Measurements from ENCODE around the gene PPIP5K1.
"Not testable (repeated sequence)": the region's sequence is repeated elsewhere in the genome, so short reads cannot be mapped to it uniquely, and the experiment has no call there.

The PPIP5K1 gene

DNA sequence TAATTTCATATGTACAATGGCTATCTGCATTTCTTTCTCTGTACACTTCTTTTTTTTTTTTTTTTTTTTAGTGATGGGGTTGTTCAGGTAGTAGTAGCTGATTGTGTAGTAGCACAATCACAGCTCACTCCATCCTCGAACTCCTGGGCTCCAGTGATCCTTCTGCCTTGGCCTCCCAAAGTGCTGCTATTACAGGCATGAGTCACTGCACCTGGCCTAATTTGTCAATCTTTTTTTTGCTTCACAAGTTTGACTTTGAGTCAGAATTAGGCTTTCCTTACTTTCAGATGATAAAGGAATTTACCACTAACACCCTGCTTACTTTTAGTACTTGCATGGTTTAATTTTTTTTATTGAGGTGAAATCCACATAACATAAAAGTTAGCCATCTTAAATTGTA is 44.6 kb downstream of the PPIP5K1 start:
- DNase-seq (ENCODE audit: low read depth) = no peak

DNA sequence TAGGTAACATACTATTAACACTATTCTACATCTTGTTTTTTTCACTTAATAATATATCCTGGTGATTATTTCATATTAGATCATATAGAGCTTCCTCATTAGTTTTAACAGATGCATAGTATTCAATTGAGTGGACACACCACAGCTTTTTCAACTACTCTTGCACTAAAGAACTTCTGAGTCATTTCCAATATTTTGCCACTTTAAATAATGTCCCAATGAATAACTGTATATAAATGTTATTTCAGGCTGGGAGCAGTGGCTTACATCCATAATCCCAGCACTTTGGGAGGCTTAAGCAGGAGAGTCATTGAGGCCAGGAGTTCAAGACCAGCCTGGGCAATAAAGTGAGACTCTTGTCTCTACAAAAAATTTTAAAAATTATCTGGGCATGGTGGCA is 45.7 kb downstream of the PPIP5K1 start:
- no peak for DNase-seq (ENCODE audit: low read depth)

DNA sequence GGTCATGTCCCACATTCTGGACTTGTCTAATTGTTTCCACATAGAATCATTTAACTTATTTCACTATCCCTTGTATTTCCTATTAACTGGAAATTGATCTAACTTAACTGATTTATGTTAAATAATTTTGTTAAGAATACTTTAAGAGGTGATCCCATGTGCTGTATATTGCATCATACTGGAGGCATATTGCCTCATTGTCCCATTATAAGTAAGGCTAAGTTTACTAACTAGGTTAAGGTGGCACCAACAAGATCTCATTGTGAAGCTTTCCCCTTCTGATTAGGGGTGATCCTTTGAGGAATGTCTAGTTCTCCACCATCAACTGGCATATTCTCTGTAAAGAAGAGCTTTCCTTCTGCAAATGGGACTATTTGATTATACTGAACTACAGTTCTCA is 48.2 kb downstream of the PPIP5K1 start:
- peak; percentile 38 for DNase-seq (ENCODE audit: low read depth)

DNA sequence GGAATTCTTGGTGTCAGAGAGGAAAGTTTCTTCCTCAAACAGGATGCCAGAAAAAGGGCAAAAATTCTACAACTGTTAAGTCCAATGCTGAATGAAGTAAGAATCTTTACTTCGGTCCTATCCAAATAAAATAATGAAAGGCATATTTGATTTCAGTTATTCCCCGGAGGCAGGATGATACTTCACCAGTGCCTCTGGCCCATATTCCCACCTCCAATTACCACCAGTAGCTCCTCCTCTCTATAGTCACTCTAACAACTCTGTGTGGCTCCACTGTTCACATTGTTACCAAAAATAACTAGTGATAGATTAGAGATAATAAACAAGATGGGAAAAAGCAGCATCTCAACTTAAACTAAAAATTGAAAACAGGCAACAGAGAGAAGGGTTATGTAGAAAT is 51.9 kb downstream of the PPIP5K1 start:
- no peak for DNase-seq (ENCODE audit: low read depth)

DNA sequence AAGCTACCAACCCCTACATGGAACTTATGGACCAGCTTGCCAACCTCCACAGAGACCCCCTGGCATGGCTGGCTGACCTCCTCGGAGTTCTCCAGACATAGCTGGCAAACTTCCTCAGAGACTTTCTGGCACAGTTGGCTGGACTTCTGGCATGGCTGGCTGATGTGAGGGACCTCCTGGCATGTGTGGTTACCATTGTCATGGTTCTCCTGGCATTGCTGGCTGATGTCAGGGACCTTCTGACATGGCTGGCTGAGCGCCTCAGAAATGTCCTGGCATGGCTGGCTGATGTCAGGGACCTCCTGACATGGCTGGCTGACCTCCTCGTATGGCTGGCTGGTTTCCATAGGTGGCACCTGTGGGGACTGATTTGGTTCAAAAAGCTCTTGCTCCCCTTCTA is 55.1 kb downstream of the PPIP5K1 start:
- DNase-seq (ENCODE audit: low read depth) = no peak

DNA sequence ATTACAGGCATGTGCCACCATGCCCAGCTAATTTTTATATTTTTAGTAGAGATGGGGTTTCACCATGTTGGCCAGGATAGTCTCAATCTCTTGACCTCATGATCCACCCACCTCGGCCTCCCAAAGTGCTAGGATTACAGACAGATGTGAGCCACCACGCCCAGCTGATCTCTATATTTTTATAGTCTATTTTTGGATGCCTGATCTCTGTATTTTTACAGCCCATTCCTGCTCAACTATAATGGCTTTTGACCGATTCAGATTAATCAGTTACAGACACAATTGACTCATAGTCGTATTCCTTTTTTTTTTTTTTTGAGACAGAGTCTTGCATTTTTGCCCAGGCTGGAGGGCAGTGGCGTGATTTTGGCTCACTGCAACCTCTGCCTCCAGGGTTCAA is 57.2 kb downstream of the PPIP5K1 start:
- not testable (repeated sequence) for DNase-seq (ENCODE audit: low read depth)

DNA sequence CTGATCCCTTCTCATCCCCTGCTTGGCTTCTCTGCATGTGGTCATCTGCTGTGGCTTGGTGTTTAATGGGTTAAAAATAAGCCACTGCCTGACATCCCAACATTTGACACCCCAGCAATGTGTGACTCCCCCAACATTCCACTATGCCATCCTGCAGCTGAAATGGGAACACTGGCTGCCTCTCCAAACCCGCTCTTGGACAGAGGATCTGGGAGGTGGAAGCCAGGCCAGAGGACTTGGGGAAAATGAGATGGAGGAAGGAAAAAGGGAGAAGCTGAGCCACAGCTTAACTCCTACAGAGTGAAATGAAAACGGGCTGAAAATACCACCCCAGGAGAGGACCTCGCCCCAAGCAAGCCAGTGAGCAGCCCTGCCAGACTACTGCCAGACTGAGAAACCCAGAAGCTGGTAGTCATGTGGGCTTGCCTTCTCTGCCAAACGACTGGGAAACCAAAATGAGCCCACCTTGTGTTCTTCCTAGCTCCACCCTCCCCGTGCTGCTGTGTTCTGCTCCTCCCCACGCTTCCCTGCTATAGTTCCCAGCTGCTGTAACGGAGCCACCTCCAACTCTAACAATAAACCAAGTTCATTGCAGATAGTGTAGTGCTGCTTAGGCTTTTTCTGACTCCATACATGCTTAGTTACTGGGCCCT is 58.9 kb downstream of the PPIP5K1 start:
- no peak for DNase-seq (ENCODE audit: low read depth)

DNA sequence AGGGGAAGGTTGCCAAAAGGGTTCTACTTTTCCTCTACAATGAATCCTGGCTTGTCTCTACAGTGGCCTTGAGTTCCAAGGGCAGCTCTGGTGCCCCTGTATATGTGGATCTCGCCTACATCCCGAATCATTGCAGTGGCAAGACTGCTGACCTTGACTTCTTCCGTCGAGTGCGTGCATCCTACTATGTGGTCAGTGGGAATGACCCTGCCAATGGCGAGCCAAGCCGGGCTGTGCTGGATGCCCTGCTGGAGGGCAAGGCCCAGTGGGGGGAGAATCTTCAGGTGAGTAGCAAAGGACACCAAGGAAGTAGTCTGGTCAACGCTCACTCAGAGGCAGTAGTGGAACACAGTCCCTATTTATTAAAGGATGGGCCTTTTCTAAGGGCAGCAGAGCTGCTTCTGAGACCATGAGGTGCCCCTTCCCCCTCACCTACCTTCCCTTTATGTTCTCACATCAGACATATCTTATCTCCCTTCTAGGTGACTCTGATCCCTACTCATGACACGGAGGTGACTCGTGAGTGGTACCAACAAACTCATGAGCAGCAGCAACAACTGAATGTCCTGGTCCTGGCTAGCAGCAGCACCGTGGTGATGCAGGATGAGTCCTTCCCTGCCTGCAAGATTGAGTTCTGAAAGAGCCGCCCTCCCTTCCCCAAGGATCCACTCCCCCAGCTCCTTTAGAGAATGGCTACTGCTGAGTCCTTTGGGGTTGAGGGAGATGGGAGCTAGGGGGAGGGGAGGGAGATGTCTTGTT is 60.2 kb downstream of the PPIP5K1 start:
- DNase-seq (ENCODE audit: low read depth) = no peak

DNA sequence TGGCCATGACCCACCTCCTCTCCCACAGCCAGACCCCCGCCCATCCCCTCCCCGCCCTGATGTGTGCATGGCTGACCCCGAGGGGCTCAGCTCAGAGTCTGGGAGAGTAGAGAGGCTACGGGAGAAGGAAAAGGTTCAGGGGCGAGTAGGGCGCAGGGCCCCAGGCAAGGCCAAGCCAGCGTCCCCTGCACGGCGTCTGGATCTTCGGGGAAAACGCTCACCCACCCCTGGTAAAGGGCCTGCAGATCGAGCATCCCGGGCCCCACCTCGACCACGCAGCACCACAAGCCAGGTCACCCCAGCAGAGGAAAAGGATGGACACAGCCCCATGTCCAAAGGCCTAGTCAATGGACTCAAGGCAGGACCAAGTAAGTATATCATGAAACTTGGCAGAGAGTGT is 60.9 kb downstream of the PPIP5K1 start:
- no peak for DNase-seq (ENCODE audit: low read depth)

DNA sequence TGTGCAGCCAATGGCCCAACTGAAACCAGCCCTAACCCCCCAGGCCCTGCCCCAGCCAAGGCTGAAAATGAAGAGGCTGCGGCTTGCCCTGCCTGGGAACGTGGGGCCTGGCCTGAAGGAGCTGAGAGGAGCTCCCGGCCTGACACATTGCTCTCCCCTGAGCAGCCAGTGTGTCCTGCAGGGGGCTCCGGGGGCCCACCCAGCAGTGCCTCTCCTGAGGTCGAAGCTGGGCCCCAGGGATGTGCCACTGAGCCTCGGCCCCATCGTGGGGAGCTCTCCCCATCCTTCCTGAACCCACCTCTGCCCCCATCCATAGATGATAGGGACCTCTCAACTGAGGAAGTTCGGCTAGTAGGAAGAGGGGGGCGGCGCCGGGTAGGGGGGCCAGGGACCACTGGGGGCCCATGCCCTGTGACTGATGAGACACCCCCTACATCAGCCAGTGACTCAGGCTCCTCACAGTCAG is 61.4 kb downstream of the PPIP5K1 start:
- DNase-seq (ENCODE audit: low read depth) = no peak

DNA sequence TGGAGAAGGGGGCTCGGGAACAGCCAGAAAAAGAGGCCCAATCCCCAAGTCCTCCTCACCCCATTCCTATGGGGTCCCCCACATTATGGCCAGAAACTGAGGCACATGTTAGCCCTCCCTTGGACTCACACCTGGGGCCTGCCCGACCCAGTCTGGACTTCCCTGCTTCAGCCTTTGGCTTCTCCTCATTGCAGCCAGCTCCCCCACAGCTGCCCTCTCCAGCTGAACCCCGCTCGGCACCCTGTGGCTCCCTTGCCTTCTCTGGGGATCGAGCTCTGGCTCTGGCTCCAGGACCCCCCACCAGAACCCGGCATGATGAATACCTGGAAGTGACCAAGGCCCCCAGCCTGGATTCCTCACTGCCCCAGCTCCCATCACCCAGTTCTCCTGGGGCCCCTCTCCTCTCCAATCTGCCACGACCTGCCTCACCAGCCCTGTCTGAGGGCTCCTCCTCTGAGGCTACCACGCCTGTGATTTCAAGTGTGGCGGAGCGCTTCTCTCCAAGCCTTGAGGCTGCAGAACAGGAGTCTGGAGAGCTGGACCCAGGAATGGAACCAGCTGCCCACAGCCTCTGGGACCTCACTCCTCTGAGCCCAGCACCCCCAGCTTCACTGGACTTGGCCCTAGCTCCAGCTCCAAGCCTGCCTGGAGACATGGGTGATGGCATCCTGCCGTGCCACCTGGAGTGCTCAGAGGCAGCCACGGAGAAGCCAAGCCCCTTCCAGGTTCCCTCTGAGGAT is 62.0 kb downstream of the PPIP5K1 start:
- no peak for DNase-seq (ENCODE audit: low read depth)

DNA sequence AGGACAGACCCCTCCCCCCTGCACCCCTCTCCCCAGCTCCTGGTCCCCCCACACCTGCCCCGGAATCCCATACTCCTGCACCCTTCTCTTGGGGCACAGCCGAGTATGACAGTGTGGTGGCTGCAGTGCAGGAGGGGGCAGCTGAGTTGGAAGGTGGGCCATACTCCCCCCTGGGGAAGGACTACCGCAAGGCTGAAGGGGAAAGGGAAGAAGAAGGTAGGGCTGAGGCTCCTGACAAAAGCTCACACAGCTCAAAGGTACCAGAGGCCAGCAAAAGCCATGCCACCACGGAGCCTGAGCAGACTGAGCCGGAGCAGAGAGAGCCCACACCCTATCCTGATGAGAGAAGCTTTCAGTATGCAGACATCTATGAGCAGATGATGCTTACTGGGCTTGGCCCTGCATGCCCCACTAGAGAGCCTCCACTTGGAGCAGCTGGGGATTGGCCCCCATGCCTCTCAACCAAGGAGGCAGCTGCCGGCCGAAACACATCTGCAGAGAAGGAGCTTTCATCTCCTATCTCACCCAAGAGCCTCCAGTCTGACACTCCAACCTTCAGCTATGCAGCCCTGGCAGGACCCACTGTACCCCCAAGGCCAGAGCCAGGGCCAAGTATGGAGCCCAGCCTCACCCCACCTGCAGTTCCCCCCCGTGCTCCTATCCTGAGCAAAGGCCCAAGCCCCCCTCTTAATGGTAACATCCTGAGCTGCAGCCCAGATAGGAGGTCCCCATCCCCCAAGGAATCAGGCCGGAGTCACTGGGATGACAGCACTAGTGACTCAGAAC is 62.8 kb downstream of the PPIP5K1 start:
- no peak for DNase-seq (ENCODE audit: low read depth)

DNA sequence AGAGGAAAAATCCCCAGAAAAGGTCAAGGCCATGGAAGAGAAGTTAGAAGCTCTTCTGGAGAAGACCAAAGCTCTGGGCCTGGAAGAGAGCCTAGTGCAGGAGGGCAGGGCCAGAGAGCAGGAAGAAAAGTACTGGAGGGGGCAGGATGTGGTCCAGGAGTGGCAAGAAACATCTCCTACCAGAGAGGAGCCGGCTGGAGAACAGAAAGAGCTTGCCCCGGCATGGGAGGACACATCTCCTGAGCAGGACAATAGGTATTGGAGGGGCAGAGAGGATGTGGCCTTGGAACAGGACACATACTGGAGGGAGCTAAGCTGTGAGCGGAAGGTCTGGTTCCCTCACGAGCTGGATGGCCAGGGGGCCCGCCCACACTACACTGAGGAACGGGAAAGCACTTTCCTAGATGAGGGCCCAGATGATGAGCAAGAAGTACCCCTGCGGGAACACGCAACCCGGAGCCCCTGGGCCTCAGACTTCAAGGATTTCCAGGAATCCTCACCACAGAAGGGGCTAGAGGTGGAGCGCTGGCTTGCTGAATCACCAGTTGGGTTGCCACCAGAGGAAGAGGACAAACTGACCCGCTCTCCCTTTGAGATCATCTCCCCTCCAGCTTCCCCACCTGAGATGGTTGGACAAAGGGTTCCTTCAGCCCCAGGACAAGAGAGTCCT is 63.6 kb downstream of the PPIP5K1 start:
- no peak for DNase-seq (ENCODE audit: low read depth)

DNA sequence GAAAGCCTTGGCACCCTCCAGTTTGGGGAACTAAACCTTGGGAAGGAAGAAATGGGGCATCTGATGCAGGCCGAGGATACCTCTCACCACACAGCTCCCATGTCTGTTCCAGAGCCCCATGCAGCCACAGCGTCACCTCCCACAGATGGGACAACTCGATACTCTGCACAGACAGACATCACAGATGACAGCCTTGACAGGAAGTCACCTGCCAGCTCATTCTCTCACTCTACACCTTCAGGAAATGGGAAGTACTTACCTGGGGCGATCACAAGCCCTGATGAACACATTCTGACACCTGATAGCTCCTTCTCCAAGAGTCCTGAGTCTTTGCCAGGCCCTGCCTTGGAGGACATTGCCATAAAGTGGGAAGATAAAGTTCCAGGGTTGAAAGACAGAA is 64.9 kb downstream of the PPIP5K1 start:
- no peak for DNase-seq (ENCODE audit: low read depth)

DNA sequence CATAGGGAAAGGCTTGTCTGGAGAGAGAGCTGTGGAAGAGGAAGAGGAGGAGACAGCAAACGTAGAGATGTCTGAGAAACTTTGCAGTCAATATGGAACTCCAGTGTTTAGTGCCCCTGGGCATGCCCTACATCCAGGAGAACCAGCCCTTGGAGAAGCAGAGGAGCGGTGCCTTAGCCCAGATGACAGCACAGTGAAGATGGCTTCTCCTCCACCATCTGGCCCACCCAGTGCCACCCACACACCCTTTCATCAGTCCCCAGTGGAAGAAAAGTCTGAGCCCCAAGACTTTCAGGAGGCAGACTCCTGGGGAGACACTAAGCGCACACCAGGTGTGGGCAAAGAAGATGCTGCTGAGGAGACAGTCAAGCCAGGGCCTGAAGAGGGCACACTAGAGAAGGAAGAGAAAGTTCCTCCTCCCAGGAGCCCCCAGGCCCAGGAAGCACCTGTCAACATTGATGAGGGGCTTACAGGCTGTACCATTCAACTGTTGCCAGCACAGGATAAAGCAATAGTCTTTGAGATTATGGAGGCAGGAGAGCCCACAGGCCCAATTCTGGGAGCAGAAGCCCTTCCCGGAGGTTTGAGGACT is 65.7 kb downstream of the PPIP5K1 start:
- DNase-seq (ENCODE audit: low read depth) = no peak

DNA sequence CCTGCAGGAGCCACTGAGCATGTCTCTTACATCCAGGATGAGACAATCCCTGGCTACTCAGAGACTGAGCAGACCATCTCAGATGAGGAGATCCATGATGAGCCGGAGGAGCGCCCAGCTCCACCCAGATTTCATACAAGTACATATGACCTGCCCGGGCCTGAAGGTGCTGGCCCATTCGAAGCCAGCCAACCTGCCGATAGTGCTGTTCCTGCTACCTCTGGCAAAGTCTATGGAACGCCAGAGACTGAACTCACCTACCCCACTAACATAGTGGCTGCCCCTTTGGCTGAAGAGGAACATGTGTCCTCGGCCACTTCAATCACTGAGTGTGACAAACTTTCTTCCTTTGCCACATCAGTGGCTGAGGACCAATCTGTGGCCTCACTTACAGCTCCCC is 66.4 kb downstream of the PPIP5K1 start:
- DNase-seq (ENCODE audit: low read depth) = no peak

DNA sequence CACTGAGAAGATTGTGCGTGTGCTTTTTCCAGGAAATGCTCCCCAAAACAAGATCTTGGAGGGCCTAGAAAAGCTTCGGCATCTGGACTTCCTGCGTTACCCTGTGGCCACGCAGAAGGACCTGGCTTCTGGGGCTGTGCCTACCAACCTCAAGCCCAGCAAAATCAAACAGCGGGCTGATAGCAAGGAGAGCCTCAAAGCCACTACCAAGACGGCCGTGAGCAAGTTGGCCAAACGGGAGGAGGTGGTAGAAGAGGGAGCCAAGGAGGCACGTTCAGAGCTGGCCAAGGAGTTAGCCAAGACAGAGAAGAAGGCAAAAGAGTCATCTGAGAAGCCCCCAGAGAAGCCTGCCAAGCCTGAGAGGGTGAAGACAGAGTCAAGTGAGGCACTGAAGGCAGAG is 67.8 kb downstream of the PPIP5K1 start:
- DNase-seq (ENCODE audit: low read depth) = no peak

DNA sequence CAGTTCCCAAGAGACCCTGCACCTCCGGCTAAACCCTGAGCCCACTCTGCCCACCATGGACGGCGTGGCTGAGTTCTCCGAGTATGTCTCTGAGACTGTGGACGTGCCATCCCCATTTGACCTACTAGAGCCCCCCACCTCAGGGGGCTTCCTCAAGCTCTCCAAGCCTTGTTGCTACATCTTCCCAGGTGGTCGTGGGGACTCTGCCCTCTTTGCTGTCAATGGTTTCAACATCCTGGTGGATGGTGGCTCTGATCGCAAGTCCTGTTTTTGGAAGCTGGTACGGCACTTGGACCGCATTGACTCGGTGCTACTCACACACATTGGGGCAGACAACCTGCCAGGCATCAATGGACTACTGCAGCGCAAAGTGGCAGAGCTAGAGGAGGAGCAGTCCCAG is 68.6 kb downstream of the PPIP5K1 start:
- no peak for DNase-seq (ENCODE audit: low read depth)

DNA sequence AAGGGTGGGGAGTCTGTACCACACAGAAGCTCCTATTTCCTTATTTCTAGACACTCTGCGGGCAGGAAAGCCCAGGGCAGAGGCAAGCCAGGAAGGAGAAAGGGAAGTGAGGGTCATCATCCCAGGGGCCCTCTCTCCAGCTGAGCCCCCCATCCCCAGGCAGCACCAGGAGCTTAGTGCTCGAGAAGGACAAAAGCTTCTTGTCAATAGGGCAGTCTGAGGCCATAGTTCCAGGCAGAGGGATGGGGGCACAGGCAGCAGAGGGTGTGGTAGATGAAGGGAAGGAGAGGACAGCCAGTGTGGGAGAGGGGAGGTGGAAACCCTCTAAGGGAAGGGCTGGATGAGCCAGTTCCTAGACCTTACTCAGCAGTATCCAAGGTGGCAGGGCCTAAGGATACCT is 69.9 kb downstream of the PPIP5K1 start:
- no peak for DNase-seq (ENCODE audit: low read depth)

DNA sequence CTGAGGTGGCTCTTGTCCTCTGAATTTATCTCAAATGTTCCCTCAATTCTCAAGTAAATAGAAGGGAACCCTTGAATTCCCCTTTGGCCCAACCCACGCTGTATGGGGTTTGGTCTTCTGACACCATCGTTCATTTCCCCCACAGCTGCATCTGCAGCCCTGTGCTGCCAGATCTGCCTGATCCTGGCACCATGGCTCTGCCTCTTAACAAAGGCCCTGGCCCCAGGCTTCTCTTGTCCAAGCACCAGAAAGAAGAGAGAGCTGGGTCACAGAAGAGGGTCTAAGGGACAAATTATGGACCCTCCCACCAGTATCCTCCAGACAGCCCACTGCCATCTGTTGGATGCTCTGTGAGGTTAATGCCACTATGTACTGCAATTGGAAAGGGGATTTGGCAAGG is 70.8 kb downstream of the PPIP5K1 start:
- no peak for DNase-seq (ENCODE audit: low read depth)

DNA sequence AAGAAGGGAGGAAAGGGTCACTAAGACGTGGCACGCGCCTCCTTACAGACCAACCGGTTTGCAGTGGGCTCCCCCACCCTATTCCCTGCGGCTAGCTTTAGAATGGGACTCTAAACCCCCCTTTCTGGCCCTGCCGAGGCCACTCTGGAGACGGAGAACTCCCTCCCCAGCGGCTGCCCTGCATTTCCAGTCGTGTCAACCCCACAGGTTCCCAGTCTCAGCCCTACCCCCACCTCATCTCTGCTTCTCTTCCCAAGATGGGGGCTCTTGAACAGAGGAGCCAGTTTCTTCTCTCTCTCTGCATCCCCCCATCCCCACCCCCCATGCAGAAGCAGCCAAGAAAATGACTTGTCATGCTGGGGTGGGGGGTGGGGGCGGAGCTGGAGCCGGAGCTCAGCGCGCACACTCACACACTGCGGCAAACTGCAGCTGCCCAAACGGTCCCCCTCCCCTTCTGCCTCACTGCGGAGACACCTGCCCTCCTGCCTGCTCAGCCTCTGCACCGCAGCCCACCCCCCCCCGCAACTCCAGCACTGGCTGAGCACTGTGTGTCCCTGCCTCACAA is 71.7 kb downstream of the PPIP5K1 start:
- no peak for DNase-seq (ENCODE audit: low read depth)

Measured in amniotic epithelial cell (primary cell).